Stimulated activated CD4-positive, alpha-beta T cell treated with anti-CD3 and anti-CD28 coated beads, Interleukin-12 subunit alpha, Interleukin-12 subunit beta, amount 100 ng/mL, for 4 hours (primary cell): Measurements from ENCODE around the gene MRPL42.
"Not testable (repeated sequence)": the region's sequence is repeated elsewhere in the genome, so short reads cannot be mapped to it uniquely, and the experiment has no call there.

Source experiments
- DNase-seq: peaks from one replicate; pipeline ENCODE4 v3.0.0-alpha.2; 2020

The MRPL42 gene

DNA sequence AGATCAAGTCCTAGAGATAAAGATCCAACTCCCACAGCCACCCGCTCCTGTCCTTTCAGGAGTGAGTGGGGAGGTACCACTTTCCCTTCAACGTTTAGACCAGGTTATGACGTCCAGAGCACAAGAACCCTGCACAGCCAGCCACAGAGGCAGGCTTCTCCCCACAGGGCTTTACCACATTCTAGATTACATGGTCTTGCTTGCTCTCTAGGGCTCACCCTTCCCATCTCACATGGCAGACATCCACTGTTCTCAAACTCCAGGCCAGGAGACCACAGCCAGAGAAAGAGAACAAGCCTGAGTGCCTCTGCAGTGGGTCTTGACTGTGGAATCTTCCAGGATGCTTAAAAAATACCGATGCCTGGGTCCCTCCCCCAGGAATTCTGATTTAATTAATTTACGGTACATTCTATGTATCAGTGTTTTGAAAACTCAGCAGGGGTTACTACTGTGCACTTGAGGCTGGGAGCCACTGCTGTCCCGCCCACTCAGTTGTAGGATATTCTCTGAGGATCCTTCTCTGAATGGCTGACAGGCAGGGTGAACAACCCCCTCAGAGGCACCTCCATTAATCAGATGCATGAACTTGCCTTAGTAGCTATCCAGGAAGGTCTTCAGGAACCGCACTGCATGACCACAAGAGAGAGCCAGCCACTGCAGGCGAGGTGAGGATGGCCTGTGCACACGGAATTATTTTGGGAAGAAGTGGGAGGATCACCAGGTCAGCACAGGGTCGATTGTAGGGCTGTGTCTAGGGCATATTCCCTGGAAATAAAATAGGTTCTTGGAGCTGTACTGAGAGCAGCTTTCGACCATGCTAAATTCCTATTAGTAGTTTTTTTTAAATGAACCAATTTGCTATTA, 83.7 kb downstream of the MRPL42 start:
- DNase-seq, result no peak

DNA sequence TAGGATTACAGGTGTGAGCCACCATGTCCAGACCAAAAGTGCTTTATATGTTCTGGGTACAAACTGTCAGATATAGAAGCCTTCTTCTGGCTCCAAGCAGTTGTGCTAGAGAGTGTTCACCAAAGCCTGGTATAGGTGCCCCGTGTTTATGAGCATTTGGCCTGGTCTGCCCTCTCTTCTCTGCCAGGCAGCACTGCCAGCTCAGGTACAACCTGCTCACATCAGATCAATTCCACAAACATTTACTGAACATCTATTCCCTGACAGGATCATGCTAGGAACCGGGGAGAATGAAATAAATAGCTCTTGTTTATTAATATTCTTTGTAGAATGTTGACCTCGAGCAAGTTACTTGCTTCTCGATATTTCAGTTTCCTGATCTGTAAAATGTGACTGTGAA, 85.1 kb downstream of the MRPL42 start:
- DNase-seq, result no peak

DNA sequence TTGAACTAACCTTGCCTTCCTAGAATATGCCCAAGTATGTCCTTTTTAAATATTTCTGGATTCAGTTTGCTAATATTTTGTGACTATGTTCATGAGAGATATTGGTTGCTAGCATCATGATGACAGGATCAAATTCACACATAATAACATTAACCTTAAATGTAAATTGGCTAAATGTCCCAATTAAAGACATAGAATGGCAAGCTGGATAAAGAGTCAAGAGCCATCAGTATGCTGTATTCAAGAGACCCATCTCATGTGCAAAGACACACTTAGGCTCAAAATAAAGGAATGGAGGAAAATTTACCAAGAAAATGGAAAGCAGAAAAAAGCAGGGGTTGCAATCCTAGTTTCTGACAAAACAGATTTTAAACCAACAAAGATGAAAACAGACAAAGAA, 90.6 kb downstream of the MRPL42 start:
- DNase-seq, result not testable (repeated sequence)

DNA sequence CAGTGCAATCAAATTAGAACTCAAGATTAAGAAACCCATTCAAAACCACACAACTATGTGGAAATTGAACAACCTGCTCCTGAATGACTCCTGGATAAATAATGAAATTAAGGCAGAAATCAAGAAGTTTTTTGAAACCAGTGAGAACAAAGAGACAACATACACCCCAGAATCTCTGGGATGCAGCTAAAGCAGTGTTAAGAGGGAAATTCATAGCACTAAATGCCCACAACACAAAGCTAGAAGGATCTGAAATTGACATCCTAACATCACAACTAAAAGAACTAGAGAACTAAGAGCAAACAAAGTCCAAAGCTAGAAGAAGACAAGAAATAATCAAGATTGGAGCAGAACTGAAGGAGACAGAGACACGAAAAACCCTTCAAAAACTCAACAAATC, 91.4 kb downstream of the MRPL42 start:
- DNase-seq, result not testable (repeated sequence)

DNA sequence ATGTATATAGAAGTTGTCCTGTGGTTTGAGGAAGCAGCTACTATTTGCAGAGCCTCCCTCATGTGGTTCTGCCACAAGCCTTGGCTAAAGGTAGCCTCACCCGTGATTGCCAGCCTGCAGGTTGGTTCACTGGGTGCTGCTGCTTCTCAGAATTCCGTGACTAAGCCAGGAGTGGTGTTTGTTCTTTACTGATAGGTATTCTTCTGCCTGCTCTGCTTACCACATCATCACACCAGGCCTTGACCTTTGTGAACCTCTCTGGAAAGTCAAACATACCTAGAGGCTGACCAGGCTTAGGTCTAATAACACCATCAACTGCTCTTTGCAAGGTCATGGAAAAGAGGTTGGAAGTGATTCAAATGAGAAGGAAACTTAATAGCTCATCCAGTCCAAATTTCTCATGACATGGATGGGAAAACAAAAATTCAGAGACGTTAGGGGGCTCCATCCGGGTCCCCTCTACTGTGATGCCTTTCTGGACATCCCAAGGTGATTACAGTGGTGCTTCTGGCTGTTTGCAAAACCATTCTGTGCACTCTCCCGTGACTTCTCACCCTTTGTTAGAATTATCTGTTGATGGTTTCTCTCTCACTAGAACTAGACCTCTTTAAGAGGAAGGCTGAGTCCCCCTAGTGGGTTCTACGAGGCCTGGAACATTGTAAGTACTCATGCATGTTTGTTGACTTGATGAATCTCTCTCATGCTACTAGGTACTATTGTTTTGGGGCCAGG, 96.7 kb downstream of the MRPL42 start:
- DNase-seq, result no peak

DNA sequence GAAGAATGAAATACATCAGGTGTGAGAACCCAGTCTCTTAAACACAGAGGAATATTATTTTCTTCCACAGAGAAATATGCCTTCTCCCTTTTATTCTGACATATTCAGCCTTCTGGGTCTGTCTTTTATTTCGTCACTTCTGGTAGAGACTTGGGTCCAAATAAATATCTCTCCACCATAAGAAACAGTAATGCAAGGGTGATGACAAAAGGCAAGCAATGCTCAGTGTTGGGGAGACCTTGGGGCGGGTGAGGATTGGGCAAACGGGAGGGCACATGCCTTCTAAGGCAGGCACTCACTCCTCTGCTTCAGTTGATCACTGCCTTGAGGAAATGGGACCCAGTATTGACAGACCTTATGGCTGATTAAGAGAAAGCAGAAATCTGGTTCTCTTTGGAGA, 98.4 kb downstream of the MRPL42 start:
- no peak for DNase-seq
